H9 (cell line): Measurements from ENCODE around the gene CASK. TPM values are rescaled to one million over a fixed set of nuclear protein-coding genes. Genes with fewer than 3 reads are reported as not detected.

Experiments used
- DNase-seq: peaks from one replicate; pipeline ENCODE4 v3.0.0-alpha.2; 2017
- H2AFZ ChIP-seq: one replicate; pipeline ENCODE4 v1.6.1; 2013; ENCODE audit warnings: mild to moderate bottlenecking, low read length, control low read depth, moderate library complexity
- H2AK5ac ChIP-seq: 2 replicates; pipeline ENCODE4 v1.6.1; 2013; ENCODE audit warnings: low read length, control low read depth, mixed read lengths; ENCODE audit not compliant: insufficient read length
- H2BK120ac ChIP-seq: one replicate; pipeline ENCODE4 v1.6.1; 2013; ENCODE audit warnings: low read depth, mild to moderate bottlenecking, low read length, control low read depth, inconsistent platforms; ENCODE audit not compliant: poor library complexity, severe bottlenecking
- H2BK12ac ChIP-seq: 2 replicates; pipeline ENCODE4 v1.6.1; 2013; ENCODE audit warnings: low read length, control low read depth, mixed read lengths, low read depth; ENCODE audit not compliant: insufficient read length
- H2BK15ac ChIP-seq: 2 replicates; pipeline ENCODE4 v1.6.1; 2013; ENCODE audit warnings: low read depth, low read length, control low read depth
- H2BK20ac ChIP-seq: one replicate; pipeline ENCODE4 v1.6.1; 2013; ENCODE audit warnings: low read depth, mild to moderate bottlenecking, low read length, control low read depth, inconsistent platforms; ENCODE audit not compliant: poor library complexity, severe bottlenecking
- H2BK5ac ChIP-seq: 2 replicates; pipeline ENCODE4 v1.6.1; 2013; ENCODE audit warnings: low read length, control low read depth, mixed read lengths; ENCODE audit not compliant: insufficient read length
- H3K14ac ChIP-seq: 2 replicates; pipeline ENCODE4 v1.6.1; 2013; ENCODE audit warnings: low read length, control low read depth; ENCODE audit not compliant: insufficient read depth
- H3K18ac ChIP-seq: 2 replicates; pipeline ENCODE4 v1.6.1; 2013; ENCODE audit warnings: low read depth, mild to moderate bottlenecking, mixed read lengths, low read length, control low read depth; ENCODE audit not compliant: insufficient read length
- H3K23ac ChIP-seq: 2 replicates; pipeline ENCODE4 v1.6.1; 2013; ENCODE audit warnings: low read length, control low read depth, mixed read lengths, low read depth; ENCODE audit not compliant: insufficient read length
- H3K23me2 ChIP-seq: 2 replicates; pipeline ENCODE4 v1.6.1; 2013; ENCODE audit warnings: low read depth, mild to moderate bottlenecking, mixed read lengths, low read length, control low read depth; ENCODE audit not compliant: insufficient read length, poor library complexity, severe bottlenecking
- H3K27ac ChIP-seq: 2 replicates; pipeline ENCODE4 v1.5.1; 2013; ENCODE audit warnings: low read length, control low read depth, mixed read lengths, low read depth; ENCODE audit not compliant: insufficient read length
- H3K27me3 ChIP-seq: 2 replicates; pipeline ENCODE4 v1.6.1; 2013; ENCODE audit warnings: low read length, control low read depth, inconsistent platforms; ENCODE audit not compliant: insufficient read depth
- H3K4ac ChIP-seq: 2 replicates; pipeline ENCODE4 v1.6.1; 2013; ENCODE audit warnings: low read depth, mild to moderate bottlenecking, control low read depth, inconsistent platforms, low read length, moderate library complexity
- H3K4me1 ChIP-seq: 2 replicates; pipeline ENCODE4 v1.6.1; 2013; ENCODE audit warnings: low read length, control low read depth, inconsistent platforms; ENCODE audit not compliant: insufficient read depth
- H3K4me2 ChIP-seq: 2 replicates; pipeline ENCODE4 v1.6.1; 2013; ENCODE audit warnings: low read length, control low read depth, mixed read lengths; ENCODE audit not compliant: insufficient read length, insufficient read depth
- H3K56ac ChIP-seq: 2 replicates; pipeline ENCODE4 v1.6.1; 2013; ENCODE audit warnings: low read depth, mild to moderate bottlenecking, mixed read lengths, low read length, control low read depth; ENCODE audit not compliant: insufficient read length
- H3K79me1 ChIP-seq: 2 replicates; pipeline ENCODE4 v1.6.1; 2013; ENCODE audit warnings: low read depth, mild to moderate bottlenecking, moderate library complexity, low read length, control low read depth, inconsistent platforms; ENCODE audit not compliant: insufficient read depth, poor library complexity, severe bottlenecking
- H3K79me2 ChIP-seq: 2 replicates; pipeline ENCODE4 v1.6.1; 2013; ENCODE audit warnings: low read length, control low read depth, inconsistent platforms; ENCODE audit not compliant: insufficient read depth
- H3K9ac ChIP-seq: 2 replicates; pipeline ENCODE4 v1.6.1; 2013; ENCODE audit warnings: low read length, control low read depth, mixed read lengths; ENCODE audit not compliant: insufficient read length; ENCODE audit errors: extremely low read depth
- H3K9me3 ChIP-seq: one replicate; pipeline ENCODE4 v1.6.1; 2013; ENCODE audit warnings: low read depth, low read length, inconsistent platforms; ENCODE audit not compliant: control insufficient read depth
- H3T11ph ChIP-seq: one replicate; pipeline ENCODE4 v1.6.1; 2013; ENCODE audit warnings: mild to moderate bottlenecking, low read length, control low read depth, inconsistent platforms
- H4K20me1 ChIP-seq: one replicate; pipeline ENCODE4 v1.6.1; 2013; ENCODE audit not compliant: control insufficient read depth, insufficient read length, insufficient read depth
- H4K5ac ChIP-seq: 2 replicates; pipeline ENCODE4 v1.6.1; 2013; ENCODE audit warnings: low read depth, mild to moderate bottlenecking, mixed read lengths, low read length, control low read depth; ENCODE audit not compliant: insufficient read length
- H4K8ac ChIP-seq: replicated peaks from 2 replicates; pipeline ENCODE4 v1.6.1; 2013; ENCODE audit warnings: low read length, control low read depth, mixed read lengths, low read depth; ENCODE audit not compliant: insufficient read length
- H4K91ac ChIP-seq: 2 replicates; pipeline ENCODE4 v1.6.1; 2013; ENCODE audit warnings: low read depth, mild to moderate bottlenecking, moderate library complexity, mixed read lengths, low read length, control low read depth; ENCODE audit not compliant: insufficient read length
- H3K27ac Mint-ChIP-seq, 3 experiments: 2 replicates in 2 of 3; 3 replicates in 1 of 3; pipeline ENCODE4 v1.8.0; 2020 to 2021; ENCODE audit warnings: mixed read lengths in 3 of 3, mild to moderate bottlenecking in 1 of 3, moderate library complexity in 1 of 3
- H3K27me3 Mint-ChIP-seq: 2 replicates; pipeline ENCODE4 v1.8.0; 2021; ENCODE audit warnings: low read depth, mild to moderate bottlenecking, moderate library complexity, mixed read lengths
- H3K36me3 Mint-ChIP-seq, 3 experiments: 2 replicates in 2 of 3; 3 replicates in 1 of 3; pipeline ENCODE4 v1.8.0; 2020 to 2021; ENCODE audit warnings: low read depth in 3 of 3, mixed read lengths in 3 of 3; ENCODE audit not compliant: insufficient read depth in 1 of 3
- H3K4me1 Mint-ChIP-seq, 2 experiments: 2 replicates each; pipeline ENCODE4 v1.8.0; 2020; ENCODE audit warnings: mixed read lengths in 2 of 2
- H3K4me3 Mint-ChIP-seq, 2 experiments: 2 replicates in 1 of 2; 3 replicates in 1 of 2; pipeline ENCODE4 v1.8.0; 2020 to 2021; ENCODE audit warnings: mild to moderate bottlenecking in 2 of 2, mixed read lengths in 2 of 2, moderate library complexity in 1 of 2
- H3K9me3 Mint-ChIP-seq, 2 experiments: 2 replicates in 1 of 2; 3 replicates in 1 of 2; pipeline ENCODE4 v1.8.0; 2020; ENCODE audit warnings: mild to moderate bottlenecking in 2 of 2, mixed read lengths in 2 of 2, moderate library complexity in 1 of 2
- CTCF ChIP-seq: fragments of 200-600 bp; sonication (generic); conservative IDR thresholded peaks from 3 replicates; pipeline ENCODE4 v1.8.0; 2021; ENCODE audit warnings: antibody characterized with exemption, mild to moderate bottlenecking
- WGBS: extraction: QIAGEN DNeasy Blood & Tissue Kit; methylation state at CpG from one replicate; pipeline ENCODE4 v1.1.7; 2013; ENCODE audit warnings: missing lambda C conversion rate, low lambda C conversion rate, mixed read lengths; ENCODE audit not compliant: insufficient read length; ENCODE audit errors: extremely low coverage; 5-methylcytosine and 5-hydroxymethylcytosine counted together
- total RNA-seq: library from RNA; stranded (reverse); gene quantifications from 2 replicates; pipeline ENCODE4 v1.2.1, GENCODE V29; 2021

CASK gene
- total RNA-seq, 1 experiment from 2014 or later, result 44.1 TPM

DNA sequence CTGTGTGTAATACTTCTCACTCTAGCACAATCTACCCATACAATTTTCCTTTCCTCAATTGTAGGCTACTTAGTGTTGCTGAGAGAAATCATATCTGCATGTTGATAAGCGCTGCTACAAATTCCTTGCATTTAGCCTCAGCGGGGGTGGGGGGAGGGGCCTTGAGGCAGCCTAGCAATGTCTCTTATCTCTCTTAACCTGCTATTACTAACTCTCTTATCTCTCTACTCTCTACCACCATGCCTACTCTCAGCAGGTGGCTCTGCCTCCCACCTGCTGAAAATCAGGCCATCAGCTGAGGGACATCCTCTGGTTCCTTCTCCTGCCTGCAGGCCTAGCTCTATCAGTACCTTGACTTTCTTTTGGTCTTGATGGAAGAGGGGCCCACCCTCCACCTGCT, 100.5 kb downstream of the CASK start:
- no peaks in the 10 kb centered on the region for H3K27me3 ChIP-seq
- Mint-ChIP-seq H3K9me3 (peaks cover 46 to 52% of the 10 kb centered on the region in 2 experiments), H3K36me3 (peaks cover 0 to 8% (median 0%) of the 10 kb centered on the region in 3 experiments; a peak in 4 of 7 replicates), H3K4me3 (no peak overlapping the region), H3K27me3 (no peaks in the 10 kb centered on the region), H3K4me1 (peaks cover 0 to 7% of the 10 kb centered on the region in 2 experiments; a peak in 2 of 4 replicates), H3K27ac (peak overlapping the region in 1 of 3 experiments; percentile 19; a peak in 1 of 7 replicates)
- no peak overlapping the region for H2BK5ac ChIP-seq
- no peak overlapping the region for H2BK120ac ChIP-seq
- H3K23ac ChIP-seq, result no peak overlapping the region
- H2AFZ ChIP-seq, result no peak overlapping the region
- WGBS, result no CpG with 5 or more reads among the region's 2 CpGs
- no peak for TF ChIP-seq CTCF
- H3K79me2 ChIP-seq, result peaks cover 2% of the 10 kb centered on the region; the same call in 1 of the 2 replicates
- H2AK5ac ChIP-seq, result no peak overlapping the region
- H3K4ac ChIP-seq, result no peak overlapping the region
- no peak overlapping the region for H3K9ac ChIP-seq
- H3K9me3 ChIP-seq, result no peaks in the 10 kb centered on the region
- H3K79me1 ChIP-seq, result peaks cover 3% of the 10 kb centered on the region
- H3K56ac ChIP-seq, result no peak overlapping the region
- H2BK20ac ChIP-seq, result no peak overlapping the region
- H3T11ph ChIP-seq, result no peak overlapping the region
- H2BK15ac ChIP-seq, result no peak overlapping the region
- DNase-seq, result no peak
- H4K5ac ChIP-seq, result no peak overlapping the region
- no peak overlapping the region for H3K14ac ChIP-seq
- H4K20me1 ChIP-seq, result no peaks in the 10 kb centered on the region
- no peak overlapping the region for H3K18ac ChIP-seq
- H3K4me1 ChIP-seq, result peaks cover 4% of the 10 kb centered on the region; the same call in 1 of the 2 replicates
- H3K27ac ChIP-seq, result no peak overlapping the region
- no peak overlapping the region for H4K8ac ChIP-seq
- no peak overlapping the region for H2BK12ac ChIP-seq
- no peaks in the 10 kb centered on the region for H3K23me2 ChIP-seq
- no peak overlapping the region for H4K91ac ChIP-seq
- no peak overlapping the region for H3K4me2 ChIP-seq
